ENCODE data around the gene CDK5. TPM values are rescaled to one million over a fixed set of nuclear protein-coding genes. Genes with fewer than 3 reads are reported as not detected.

The CDK5 gene
- total and polyA plus RNA-seq, 9 of the 15 experiments (the other 6 are each of a cell fraction or from before 2014, with no cell fraction given), result 3.2 to 38.0 (median 27.5) TPM

GRCh38 chr7:151075978-151076426, 18.3 kb upstream of the CDK5 start (continued):
- TF ChIP-seq TFAP4 (CRISPR knock-in tag; IDR thresholded peaks at IDR 0.05; ENCODE audit: borderline replicate concordance), result peak; percentile 51; the same call in 1 of the 2 replicates
- TF ChIP-seq CHD1 (IDR thresholded peaks at IDR 0.05; ENCODE audit: low read length), result no peak
- TF ChIP-seq POLR2A (conservative IDR thresholded peaks at IDR 0.05), result peak; percentile 70; the same call in 1 of the 2 replicates
- peak; percentile 51 for TF ChIP-seq E2F8 (IDR thresholded peaks at IDR 0.05; ENCODE audit: low read depth, partially characterized antibody)
- no peak for TF ChIP-seq RBM15 (IDR thresholded peaks at IDR 0.05; ENCODE audit: insufficient read depth, low read length)
- TF ChIP-seq EP300 (IDR thresholded peaks at IDR 0.05; ENCODE audit: low read length), result no peak
- TF ChIP-seq ZNF316 (IDR thresholded peaks at IDR 0.05), result no peak
- TF ChIP-seq ZBTB33 (CRISPR knock-in tag; IDR thresholded peaks at IDR 0.05), result peak; percentile 68
- peak; percentile 21; the same call in 1 of the 2 replicates for TF ChIP-seq MYNN (IDR thresholded peaks at IDR 0.05)
- TF ChIP-seq MYNN (CRISPR knock-in tag; IDR thresholded peaks at IDR 0.05), result no peak
- TF ChIP-seq CEBPG (CRISPR knock-in tag; IDR thresholded peaks at IDR 0.05), result 0 out of 2 replicates have a peak, but pooled peaks have one; percentile 18
- no peak for TF ChIP-seq CEBPG (tag; conservative IDR thresholded peaks at IDR 0.05 in 1 of 2, IDR thresholded peaks at IDR 0.05 in 1 of 2)
- peak; percentile 49 for TF ChIP-seq POLR2G (IDR thresholded peaks at IDR 0.05; ENCODE audit: low read depth, low read length)
- no peak for TF ChIP-seq CBX2 (IDR thresholded peaks at IDR 0.05; ENCODE audit: insufficient read depth, low read length, poor library complexity, severe bottlenecking)
- no peak for TF ChIP-seq ETV5 (CRISPR knock-in tag; IDR thresholded peaks at IDR 0.05; ENCODE audit: low read depth)

Data from K562 (cell line).